ENCODE results near the gene EVA1C.

- TF ChIP-seq POLR2AphosphoS5 (IDR thresholded peaks at IDR 0.05; ENCODE audit: low read depth, low read length) (no peak), SIN3A (IDR thresholded peaks at IDR 0.05; ENCODE audit: borderline replicate concordance, low read depth, low read length) (no peak), CHD2 (IDR thresholded peaks at IDR 0.05; ENCODE audit: low read length, partially characterized antibody) (no peak), CTCF (IDR thresholded peaks at IDR 0.05) (no peak), TAF1 (IDR thresholded peaks at IDR 0.05; ENCODE audit: borderline replicate concordance, low read depth, low read length) (no peak), TEAD4 (IDR thresholded peaks at IDR 0.05; ENCODE audit: borderline replicate concordance, insufficient read depth) (no peak), PBX3 (IDR thresholded peaks at IDR 0.05) (no peak), GABPA (IDR thresholded peaks at IDR 0.05; ENCODE audit: low read depth) (no peak), RXRA (IDR thresholded peaks at IDR 0.05; ENCODE audit: borderline replicate concordance, low read depth) (no peak), FOSL2 (IDR thresholded peaks at IDR 0.05; ENCODE audit: borderline replicate concordance, low read depth) (no peak), EP300 (IDR thresholded peaks at IDR 0.05; ENCODE audit: borderline replicate concordance in 1 of 2, low read depth in 1 of 2, low read length in 1 of 2) (no peak), FOXM1 (IDR thresholded peaks at IDR 0.05; ENCODE audit: low read depth) (no peak)
Observed at GRCh38 chr21:32461503-32461902, 49.0 kb downstream of the EVA1C start.
